Uterus (tissue), 4 donors: Measurements from ENCODE around the gene PTGIR. TPM values are rescaled to one million over a fixed set of nuclear protein-coding genes. Genes with fewer than 3 reads are reported as not detected.

Experiments
- DNase-seq, 2 donors: peaks; one replicate each; pipeline ENCODE4 v3.0.0-alpha.2; 2019 to 2020
- H3K27ac ChIP-seq, 2 donors: fragments of 200-600 bp; sonication (generic); 1 replicate in 1 of 2; 2 replicates in 1 of 2; pipeline ENCODE4 v1.5.1; 2016 to 2018
- H3K27me3 ChIP-seq, 2 donors: fragments of 200-600 bp; sonication (generic); one replicate each; pipeline ENCODE4 v1.5.1; 2018 to 2019; ENCODE audit warnings: control low read depth in 1 of 2
- H3K36me3 ChIP-seq, 2 donors: fragments of 200-600 bp; sonication (generic); one replicate each; pipeline ENCODE4 v1.5.1; 2019; ENCODE audit warnings: control low read depth in 1 of 2
- H3K4me1 ChIP-seq, 2 donors: fragments of 200-600 bp; sonication (generic); one replicate each; pipeline ENCODE4 v1.5.1; 2018 to 2019; ENCODE audit warnings: control low read depth in 1 of 2
- H3K4me3 ChIP-seq, 2 donors: fragments of 200-600 bp; sonication (generic); 1 replicate in 1 of 2; 2 replicates in 1 of 2; pipeline ENCODE4 v1.5.1; 2018 to 2019; ENCODE audit warnings: mild to moderate bottlenecking in 1 of 2
- H3K9me3 ChIP-seq, 2 donors: fragments of 200-600 bp; sonication (generic); one replicate each; pipeline ENCODE4 v1.5.1; 2019; ENCODE audit warnings: control low read depth in 1 of 2
- CTCF ChIP-seq, 4 experiments: fragments of 200-600 bp in 2 of 4; fragments of 450-650 bp in 2 of 4; sonication (generic) in 2 of 4; IDR thresholded peaks; one replicate each; pipeline ENCODE4 v1.5.1; 2016 to 2019; ENCODE audit warnings: antibody characterized with exemption in 4 of 4, mild to moderate bottlenecking in 2 of 4, moderate library complexity in 1 of 4
- POLR2A ChIP-seq, 2 donors: fragments of 450-650 bp; IDR thresholded peaks; one replicate each; pipeline ENCODE4 v1.6.1; 2016; ENCODE audit warnings: antibody characterized with exemption in 2 of 2, mild to moderate bottlenecking in 1 of 2, moderate library complexity in 1 of 2
- intact Hi-C: fragments of 100-400 bp; cut with DNase I; formaldehyde crosslinking; loops from one replicate; pipeline ENCODE4 v1.15.1; 2023; ENCODE audit warnings: low total_unique reads
- total RNA-seq, 4 donors: library from RNA; depleted of rRNA in 3 of 4; stranded (reverse); fragments of >200 nt in 3 of 4; gene quantifications; one replicate each; pipeline versions ENCODE4 v1.1.0 to v1.2.4, GENCODE V29; 2014 to 2023
- donor health status: DM: yes; HTN: yes; CAD: no.

PTGIR gene
- total RNA-seq, 4 donors from 2014 or later: 0.51 to 6.1 (median 3.5) TPM

GRCh38 chr19:46605356-46605821, 19.5 kb downstream of the PTGIR start:
- TF ChIP-seq CTCF (IDR thresholded peaks at IDR 0.05) (no peak), POLR2A (IDR thresholded peaks at IDR 0.05) (no peak)
- H3K27ac ChIP-seq: peak overlapping the region in 1 of 2 donors; percentile 97
- H3K36me3 ChIP-seq: no peaks in the 10 kb centered on the region
- DNase-seq: no peak
- intact Hi-C loops: no loop called here
- no peaks in the 10 kb centered on the region for H3K27me3 ChIP-seq
- no peaks in the 10 kb centered on the region for H3K9me3 ChIP-seq
- no peak overlapping the region for H3K4me3 ChIP-seq
- peaks cover 0 to 8% of the 10 kb centered on the region in 2 donors for H3K4me1 ChIP-seq

GRCh38 chr19:46604781-46605355, 20.0 kb downstream of the PTGIR start:
- H3K27ac ChIP-seq: peak overlapping the region in 1 of 2 donors; percentile 97
- DNase-seq: no peak
- no peaks in the 10 kb centered on the region for H3K27me3 ChIP-seq
- H3K4me1 ChIP-seq: peaks cover 0 to 8% of the 10 kb centered on the region in 2 donors
- H3K36me3 ChIP-seq: no peaks in the 10 kb centered on the region
- TF ChIP-seq POLR2A (IDR thresholded peaks at IDR 0.05) (no peak), CTCF (IDR thresholded peaks at IDR 0.05) (no peak)
- intact Hi-C loops: no loop called here
- no peaks in the 10 kb centered on the region for H3K9me3 ChIP-seq
- no peak overlapping the region for H3K4me3 ChIP-seq

- no peak for DNase-seq
- H3K27me3 ChIP-seq: no peaks in the 10 kb centered on the region
- TF ChIP-seq CTCF (IDR thresholded peaks at IDR 0.05) (no peak), POLR2A (IDR thresholded peaks at IDR 0.05) (no peak)
- H3K27ac ChIP-seq: peak overlapping the region; percentile 97
- no peaks in the 10 kb centered on the region for H3K9me3 ChIP-seq
- intact Hi-C loops: no loop called here
- H3K36me3 ChIP-seq: no peaks in the 10 kb centered on the region
- peaks cover 0 to 8% of the 10 kb centered on the region in 2 donors for H3K4me1 ChIP-seq
- H3K4me3 ChIP-seq: no peak overlapping the region
These were observed 21.1 kb downstream of the PTGIR start for GRCh38 chr19:46603752-46604231.

GRCh38 chr19:46603195-46603637, 21.7 kb downstream of the PTGIR start:
- H3K4me1 ChIP-seq: peaks cover 0 to 8% of the 10 kb centered on the region in 2 donors
- H3K4me3 ChIP-seq: peak overlapping the region; percentile 84 to 100
- no peaks in the 10 kb centered on the region for H3K9me3 ChIP-seq
- DNase-seq: no peak
- intact Hi-C loops: no loop called here
- no peak for TF ChIP-seq POLR2A (IDR thresholded peaks at IDR 0.05)
- no peak for TF ChIP-seq CTCF (IDR thresholded peaks at IDR 0.05)
- no peaks in the 10 kb centered on the region for H3K27me3 ChIP-seq
- no peaks in the 10 kb centered on the region for H3K36me3 ChIP-seq
- peak overlapping the region; percentile 97 for H3K27ac ChIP-seq

- H3K9me3 ChIP-seq: no peaks in the 10 kb centered on the region
- peak overlapping the region; percentile 97 for H3K27ac ChIP-seq
- TF ChIP-seq CTCF (IDR thresholded peaks at IDR 0.05): no peak
- no peak for TF ChIP-seq POLR2A (IDR thresholded peaks at IDR 0.05)
- peak overlapping the region; percentile 84 to 100 for H3K4me3 ChIP-seq
- intact Hi-C loops: no loop called here
- peak in 1 of 2 donors; percentile 27 for DNase-seq
- no peaks in the 10 kb centered on the region for H3K36me3 ChIP-seq
- no peaks in the 10 kb centered on the region for H3K27me3 ChIP-seq
- H3K4me1 ChIP-seq: peaks cover 0 to 8% of the 10 kb centered on the region in 2 donors
These were observed 22.3 kb downstream of the PTGIR start for GRCh38 chr19:46602392-46603194.
